Amniotic stem cell (primary cell): ENCODE measurements around the gene STK33.

Source experiments
- DNase-seq: peaks from one replicate; lab custom pipeline; 2025; lab: John Stamatoyannopoulos, UW

STK33 gene

DNA sequence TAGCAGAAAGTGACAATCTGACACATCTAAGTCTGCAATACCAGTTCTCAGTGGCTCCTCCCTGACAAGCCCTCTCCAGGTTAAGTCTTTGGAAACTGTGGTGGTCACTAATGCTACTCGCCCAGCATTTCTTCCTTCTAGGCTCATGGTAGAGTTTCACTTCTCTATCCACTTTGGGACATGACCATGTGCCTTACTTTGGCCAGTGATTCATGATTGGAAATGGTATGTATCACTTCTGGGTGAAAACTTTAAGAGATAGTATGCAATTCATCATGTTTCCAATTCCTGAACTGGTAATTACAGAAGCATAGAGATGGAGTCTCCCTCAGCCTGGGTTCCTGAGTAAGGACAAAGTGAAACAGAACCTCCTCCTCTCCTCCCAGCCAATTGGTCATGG lies 178.8 kb downstream of the STK33 start:
- no peak for DNase-seq

DNA sequence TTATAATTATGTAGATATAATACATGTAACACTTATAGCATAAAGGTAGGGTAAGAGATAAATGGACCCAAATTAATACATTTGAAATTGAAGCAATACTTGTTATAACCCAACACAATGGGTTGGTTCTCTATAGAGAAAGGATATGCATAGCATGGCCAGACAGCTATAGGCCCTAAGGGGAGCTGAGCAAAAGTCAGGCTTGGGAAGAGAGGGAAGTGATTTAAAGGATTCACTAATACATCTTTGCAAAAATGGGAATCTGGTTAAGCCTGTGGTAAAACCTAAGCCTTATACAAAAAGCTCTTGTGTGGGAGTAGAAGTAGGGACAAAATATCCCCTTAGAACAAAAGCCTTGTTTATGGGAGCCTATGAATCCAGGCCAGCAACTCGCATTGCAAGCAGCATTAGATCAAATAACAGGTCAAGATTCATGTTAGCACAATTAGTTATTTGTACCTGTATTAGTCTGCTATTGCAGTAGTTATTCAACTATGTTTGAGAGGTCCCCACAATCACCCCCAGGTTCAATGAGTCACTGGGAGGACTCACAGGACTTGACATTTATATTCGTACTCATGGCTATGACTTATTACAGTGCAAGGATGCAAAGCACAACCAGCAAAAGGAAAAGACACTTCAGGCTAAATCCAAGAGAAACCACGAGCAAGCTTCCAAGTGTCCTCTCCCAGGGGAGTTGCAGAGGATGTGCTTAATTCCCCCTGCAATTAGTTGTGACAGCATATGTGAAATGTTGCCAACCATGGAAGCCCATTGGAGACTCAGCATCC lies 185.7 kb downstream of the STK33 start:
- no peak for DNase-seq

DNA sequence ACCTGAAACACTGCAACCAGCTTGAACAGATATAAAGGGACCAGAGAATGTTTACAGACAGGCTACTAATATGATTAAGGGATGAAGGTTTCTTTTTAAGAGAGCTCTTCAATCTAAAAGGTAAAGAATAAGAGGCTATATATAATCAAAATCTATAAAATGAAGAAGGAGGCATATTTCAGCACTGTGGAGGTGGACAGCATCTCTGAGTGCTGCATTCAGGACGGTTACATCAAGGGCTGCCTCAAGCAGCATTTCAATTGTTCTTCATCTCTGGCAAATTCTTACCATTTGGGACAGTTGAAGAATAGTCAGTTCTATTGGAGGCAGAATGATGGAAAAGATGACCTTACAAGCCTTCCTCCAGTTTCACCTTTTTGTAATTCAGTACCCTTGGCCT lies 190.7 kb downstream of the STK33 start:
- DNase-seq, result no peak

DNA sequence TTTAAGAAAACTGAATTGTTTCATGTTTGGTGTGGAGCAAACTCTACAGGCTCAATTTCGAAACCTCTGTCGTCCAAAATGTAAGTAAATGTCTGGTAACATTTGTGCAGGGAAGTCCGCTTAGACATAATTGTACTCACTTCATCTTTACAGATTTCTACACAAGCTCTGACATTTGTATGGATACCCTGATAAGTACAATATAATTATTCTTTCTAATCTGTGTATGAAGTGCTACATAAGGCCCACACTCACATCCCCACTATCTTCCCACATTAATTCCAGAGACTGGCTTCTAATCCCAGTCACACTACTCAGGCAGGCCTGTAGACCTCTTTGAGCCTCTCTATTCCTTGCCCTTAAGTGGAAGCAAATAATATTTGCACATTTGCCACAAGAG lies 201.1 kb downstream of the STK33 start:
- no peak for DNase-seq

DNA sequence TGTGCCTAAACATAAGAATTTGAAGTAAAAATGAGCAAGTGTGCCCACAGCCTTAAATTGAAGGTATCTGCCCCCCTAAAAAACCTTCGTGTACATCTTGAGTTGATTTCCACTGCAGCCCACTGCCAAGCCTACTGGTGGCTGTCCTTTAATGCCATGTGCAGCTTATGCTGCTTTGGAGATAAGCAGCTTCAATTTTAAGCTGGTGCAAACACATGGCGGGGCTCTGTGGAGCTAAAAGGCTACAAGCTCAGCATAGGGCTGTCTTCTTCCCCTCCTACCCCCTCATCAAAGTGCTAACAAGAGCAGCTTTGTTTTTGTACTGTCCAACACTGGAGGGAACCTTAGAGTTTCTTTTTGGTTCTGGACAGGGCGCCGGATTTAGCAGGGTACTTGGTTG lies 201.9 kb downstream of the STK33 start:
- DNase-seq, result no peak

DNA sequence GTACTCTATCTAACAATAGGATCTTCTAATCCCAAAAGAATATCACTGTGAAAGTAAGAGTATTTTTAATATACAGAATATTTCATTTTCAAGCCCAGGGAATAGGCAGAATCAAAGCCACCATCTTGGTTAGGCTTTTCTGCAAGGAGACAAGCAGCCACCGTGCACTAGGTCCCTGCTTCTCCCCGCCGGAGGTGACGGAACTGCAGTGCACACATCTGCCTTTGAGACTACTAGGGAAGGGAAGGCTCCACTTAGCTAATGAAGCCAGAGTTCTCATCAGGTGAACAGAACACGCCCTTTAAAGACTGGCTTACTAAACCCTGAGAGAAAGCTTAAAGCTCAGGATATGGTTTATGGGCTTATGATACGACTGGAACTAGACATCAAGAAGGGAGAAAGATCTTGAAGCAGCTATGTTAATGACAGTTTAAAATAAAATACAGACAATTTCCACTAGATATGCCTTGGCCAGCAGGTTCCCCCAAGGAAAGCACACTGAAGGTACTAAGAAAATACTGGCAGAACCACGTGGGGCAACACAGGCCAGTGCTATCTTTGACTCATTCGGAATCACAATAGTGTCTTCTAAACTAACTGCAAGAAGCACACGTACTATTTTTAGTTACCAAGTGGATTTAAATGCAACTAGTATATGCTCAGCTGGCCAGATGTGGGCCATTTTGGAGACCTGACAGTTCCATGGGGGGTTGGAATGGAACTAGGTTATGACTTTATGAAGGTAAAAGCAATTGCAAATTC lies 203.0 kb downstream of the STK33 start:
- DNase-seq, result no peak

DNA sequence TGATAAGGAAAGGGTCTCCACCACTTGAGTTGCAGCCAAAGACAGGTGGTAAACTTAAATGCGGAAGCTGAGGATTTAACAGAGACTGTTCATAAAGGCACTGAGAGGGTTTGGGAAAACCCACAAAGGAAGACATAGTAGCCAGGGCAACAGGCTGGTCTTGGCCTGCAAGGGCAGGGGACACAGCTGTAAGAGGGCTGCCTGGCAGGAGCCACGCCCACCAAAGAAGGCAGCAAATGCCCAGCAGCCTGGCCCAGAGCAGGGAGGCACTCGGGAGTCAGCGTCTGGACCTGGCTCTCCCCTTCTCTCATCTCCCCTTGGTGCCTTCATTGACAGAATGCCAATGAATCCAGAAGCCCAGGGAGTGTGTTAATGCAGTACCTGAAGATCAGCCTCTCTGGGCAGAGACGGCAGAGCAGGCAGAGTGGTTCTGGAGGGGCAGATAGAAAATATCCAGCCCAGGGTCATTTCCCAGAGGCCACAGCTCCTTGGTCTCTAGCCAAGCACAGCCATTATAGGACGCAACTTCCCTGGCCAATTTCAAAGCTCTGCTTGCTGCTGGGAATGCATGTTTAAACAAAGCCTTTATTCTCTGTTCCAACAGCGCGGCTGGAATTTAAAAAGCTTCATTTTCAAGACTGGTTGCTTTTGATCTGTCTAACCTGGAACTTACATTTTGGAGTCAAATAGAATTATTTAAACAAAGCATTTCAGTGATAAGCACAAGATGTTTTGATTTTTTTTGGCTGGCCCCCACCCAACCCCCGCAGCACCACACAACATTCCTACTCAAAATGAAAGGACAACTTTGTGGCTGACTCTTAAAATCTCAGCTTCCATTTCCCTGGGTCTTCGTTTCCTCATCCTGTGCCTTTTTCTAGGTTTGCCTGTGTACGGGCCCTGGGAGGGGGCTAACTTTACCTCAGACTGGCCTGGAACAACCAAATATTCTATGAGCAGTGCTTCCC lies 204.7 kb downstream of the STK33 start:
- DNase-seq, result no peak

DNA sequence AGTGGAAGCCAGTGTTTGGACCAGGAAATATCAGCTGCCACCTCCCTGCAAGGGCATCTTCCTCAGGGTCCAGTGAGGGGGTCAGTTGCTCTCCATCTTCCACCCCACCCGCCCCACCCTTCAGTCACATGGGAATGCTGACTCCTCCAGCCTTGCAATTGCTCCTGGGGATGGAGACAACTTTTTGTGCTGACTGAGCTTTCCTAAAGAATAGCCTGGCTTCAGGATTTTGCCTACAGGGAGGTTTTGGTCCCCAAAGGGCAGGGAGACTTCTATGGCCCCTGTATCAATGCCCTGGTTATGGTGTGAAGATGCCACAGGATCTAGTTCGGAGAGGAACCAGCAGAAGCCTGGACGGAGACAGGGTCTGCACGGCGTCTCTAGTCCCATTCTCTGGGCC lies 206.3 kb downstream of the STK33 start:
- DNase-seq, result no peak

DNA sequence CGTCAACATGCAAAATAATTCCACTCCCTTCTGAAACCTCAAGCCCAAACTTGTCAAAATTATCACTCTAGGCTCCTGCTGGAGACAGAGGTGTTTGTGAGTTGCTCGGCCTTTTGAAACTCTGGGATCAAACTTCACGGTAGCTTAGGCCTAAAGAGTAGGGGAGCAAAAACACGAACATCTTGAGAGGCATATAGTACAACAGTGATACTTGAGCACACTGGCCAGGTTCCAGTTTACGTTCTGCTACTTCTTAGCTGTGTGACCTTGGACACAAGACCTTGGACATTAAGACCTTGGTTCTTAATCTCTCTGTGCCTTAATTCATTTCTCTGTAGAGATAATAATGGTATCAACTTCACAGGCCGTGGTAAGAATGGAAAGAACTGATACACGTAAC lies 206.9 kb downstream of the STK33 start:
- no peak for DNase-seq

DNA sequence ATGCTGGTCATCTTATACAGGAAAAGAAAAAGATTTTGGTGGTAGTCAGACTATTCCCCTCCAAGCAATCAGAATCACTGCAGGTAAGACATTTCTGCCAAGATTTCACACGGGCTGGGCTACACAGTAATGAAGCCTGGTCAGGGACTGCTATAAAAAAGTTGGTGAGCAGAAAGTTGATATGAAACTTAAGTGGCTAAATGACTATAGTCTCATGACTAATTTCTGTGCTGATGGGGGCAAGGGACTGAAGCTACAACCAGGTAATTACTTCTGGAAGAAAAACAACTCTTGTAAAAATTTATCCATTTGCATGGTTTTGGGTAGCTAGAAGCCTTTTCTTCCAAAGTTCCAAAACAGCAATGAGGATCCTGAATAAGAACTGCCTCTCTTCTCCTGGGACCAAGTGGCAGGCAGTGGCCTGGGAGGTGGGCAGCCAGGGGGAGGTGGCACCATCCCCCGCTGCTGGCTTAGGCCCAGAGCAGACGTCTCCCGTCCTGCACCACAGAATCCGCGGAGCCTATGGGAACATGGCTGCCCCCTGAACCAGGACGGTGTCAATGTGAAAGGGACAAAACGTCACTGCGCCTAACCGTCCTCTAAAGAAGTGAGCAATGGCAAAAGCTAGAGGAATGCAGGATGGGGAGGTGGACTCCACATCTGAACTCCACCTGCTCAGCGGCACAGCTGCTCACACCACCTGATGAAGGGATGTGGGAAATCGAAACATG lies 207.7 kb downstream of the STK33 start:
- DNase-seq, result no peak

DNA sequence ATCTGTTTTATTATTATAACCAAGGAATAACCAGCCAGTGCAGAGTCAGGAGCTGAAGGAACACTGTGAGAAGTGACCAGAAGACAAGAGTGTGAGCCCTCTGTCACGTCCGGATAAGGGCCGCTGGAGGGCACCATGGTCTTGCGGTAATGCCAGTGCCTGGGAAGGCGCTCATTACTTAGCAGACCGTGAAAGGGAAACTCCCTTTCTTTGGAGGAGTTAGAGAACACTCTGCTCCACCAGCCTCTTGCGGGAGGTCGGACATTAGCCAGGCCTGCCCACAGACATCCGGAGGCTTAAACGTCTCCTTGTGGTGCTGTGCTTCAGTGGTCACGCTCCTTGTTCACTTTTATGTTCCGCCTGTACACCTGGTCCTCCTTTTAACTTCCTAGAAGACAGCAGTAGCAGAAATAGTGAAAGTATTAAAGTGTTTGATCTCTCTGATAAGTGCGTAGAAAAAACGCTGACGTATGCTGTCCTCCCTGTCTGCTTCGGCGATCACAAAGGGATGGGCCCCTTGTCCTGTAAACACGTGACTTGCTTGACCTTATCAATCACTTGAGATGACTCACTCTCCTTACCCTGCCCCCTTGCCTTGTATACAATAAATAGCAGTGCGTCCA lies 209.7 kb downstream of the STK33 start:
- DNase-seq, result no peak

DNA sequence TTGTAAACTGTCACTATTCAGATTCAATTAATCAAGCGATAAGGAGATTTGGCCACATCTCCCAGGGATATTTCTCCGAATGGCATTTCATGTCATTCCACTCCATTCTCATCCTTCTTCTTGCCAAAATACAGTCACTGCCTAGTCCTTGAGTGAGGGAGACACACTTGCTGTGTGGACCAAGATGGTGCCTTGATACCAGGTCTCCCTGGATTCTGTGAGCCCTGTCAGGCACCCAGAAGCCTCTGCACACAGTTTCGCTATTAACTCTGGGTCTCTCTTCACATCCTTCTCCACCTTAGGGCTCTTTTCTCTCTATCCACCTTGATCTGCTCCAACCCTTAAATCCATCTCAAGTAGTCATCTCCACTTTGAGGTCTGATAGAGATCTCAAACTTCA lies 210.4 kb downstream of the STK33 start:
- DNase-seq, result no peak

DNA sequence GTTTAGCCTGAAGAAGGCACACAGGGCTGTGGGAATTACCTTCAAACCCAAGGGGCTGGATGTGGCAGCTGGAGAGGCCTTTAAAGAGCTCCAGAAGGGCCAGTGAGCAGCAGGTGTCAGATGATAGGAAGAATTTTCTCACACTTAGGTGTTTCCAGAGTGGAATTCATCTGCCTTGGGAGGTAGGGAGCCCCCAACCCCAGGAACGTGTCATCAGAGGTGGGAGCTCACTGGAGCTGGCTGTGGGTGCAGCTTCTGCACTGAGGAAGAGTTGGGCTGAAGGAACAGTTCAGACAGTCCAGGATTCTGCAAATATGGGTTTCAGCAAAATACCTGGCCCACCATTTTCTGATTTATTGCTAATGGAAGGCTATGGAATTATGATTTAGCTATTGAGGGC lies 210.8 kb downstream of the STK33 start:
- no peak for DNase-seq

DNA sequence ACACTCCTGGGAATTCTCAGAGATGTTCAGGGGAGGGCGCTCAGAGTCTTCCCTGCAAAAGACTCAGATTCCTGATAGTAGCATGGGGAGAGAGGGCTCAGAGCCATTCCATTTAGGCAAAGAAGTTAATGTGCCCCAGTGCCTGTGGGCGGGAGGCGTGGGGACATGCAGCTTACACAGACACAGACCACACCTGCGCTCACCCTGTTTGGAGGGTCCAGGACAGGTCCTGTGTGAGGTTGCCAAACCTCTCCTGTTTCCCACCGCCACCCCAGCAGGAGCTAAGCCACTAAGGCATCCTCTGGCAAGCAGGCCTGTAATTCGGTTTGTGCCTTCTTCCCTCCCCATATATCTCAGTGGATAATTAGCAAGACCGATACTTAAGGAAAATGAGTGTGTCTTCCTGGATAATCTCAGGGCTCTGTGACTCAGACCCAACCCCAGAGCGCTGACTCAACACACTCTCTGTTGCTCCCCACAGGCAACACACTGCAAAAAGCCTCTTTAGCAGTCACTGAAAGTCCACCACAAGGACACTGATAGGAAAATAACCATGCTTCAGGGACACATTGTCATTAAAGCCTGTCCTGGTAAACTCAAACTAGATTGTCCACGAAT lies 211.5 kb downstream of the STK33 start:
- DNase-seq, result peak; percentile 5

DNA sequence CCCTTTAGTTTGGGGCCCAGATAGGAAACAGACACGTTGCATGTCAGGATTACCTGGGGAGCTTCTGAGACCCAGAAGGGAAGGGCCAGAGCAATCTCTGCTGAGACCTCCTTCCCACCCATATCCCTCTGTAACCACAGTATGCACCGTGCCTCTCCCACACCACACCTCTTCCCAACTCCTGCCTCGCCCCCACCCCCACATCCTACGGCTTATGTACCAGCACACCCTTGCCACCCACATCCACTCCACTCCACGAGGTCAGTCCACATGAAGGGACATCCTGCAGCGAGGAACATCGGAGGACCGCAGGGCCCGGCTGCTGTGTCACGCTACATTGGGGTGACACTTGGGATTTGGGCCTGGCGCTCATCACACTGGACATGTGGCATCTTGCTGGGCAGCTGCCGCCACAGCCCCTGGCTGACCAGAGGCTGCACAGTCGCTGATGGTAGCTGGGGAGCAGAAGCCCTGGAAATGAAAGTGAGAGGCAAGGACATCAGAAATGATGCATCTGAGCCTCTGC lies 212.1 kb downstream of the STK33 start:
- no peak for DNase-seq

DNA sequence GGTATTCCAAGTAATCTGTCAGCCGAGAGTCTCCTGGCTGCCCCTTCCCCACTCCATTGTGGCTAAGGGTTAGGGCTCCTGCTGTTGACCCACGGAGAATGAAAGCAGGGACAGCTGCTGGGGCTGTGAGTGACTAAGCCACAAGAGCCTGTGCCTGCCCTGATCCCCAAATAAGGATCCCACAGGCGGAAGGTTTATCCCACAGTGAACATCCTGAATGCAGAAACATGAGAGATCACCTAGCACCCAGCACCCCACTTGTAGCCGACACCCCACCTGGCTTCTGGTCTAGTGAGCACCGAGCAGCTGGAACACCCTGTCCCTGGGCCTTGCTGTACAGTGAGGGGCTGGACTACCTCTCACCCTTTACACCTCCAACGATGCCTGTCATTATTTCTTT lies 212.7 kb downstream of the STK33 start:
- DNase-seq, result no peak

DNA sequence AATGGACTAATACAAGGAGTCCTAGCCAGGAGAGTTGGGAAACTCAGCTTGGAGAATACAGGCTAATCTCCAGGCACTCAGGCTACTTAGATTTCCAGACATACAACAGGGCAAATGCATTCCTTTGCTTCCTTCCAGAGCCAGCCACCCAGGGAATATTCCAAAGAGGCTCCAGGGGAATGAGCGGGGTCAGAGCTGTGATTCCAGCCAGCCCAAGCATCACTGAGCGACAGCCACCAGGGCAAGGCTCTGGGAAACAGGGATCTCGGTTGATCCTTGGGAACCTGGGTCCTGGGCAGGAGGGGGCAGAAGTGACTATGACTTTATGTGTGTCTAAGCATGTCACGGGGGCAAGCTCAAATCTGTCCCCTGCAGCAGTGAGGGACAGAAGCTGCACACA lies 218.1 kb downstream of the STK33 start:
- no peak for DNase-seq

DNA sequence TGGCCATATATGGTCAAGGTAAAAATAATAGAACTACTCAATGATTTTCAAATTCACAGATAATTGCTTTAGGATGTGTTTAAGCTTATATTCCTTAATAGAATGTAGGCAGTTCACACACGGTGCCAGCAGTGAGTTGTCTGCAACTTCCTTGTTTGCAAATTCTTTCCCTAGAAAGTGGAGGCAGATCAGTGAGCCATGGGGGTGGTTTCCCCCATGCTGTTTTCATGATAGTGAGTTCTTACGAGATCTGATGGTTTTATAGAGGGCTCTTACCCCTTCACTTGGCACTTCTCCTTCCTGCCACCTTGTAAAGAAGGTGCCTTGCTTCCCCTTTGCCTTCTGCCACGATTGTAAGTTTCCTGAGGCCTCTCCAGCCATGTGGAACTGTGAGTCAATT lies 218.6 kb downstream of the STK33 start:
- no peak for DNase-seq

DNA sequence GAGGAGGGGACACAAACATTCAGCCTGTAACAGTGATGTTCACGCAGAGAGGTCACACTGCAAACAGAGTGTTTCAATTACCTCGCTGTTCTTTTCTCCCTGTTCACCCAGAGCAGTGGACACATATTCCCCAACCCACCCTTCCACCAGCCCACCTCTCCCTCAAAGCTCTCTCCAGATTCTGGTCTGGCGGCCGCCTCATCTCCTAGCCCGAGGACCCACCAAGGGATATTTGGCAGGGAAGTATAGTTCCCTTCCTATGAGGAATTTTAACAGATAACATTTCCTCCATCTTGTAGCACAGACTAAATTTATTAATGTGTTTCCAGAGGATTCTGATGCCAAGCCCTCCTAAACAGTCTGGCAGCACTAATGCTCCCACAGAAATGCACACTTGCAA lies 219.3 kb downstream of the STK33 start:
- DNase-seq, result no peak
